ENCODE measurements around the gene MKRN3.

Gene MKRN3

DNA sequence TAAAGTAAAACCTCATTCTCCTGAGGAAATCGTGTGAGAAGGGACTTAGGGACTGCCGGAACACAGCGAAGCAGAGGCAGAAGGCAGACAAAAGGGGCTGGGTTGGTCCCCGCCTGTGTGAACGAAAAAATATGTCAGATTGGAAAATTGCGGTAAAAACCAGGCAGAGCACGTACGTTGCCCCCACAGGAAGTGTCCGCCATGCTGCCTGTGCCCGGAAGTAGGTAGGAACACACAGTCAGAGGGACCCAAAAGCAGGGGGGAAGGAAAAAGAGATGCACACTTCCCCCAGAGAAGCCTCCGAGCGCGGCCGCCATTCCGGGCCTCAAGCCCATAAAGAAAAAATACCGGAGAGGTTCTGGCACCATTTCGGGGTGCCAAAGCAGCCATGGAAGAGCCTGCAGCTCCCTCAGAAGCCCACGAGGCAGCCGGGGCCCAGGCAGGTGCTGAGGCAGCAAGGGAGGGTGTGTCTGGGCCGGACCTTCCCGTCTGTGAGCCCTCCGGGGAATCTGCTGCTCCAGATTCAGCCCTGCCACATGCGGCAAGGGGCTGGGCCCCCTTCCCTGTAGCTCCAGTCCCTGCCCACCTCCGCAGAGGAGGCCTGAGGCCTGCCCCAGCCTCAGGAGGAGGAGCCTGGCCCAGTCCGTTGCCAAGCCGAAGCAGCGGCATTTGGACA, at the start of gene MKRN3:
TSS of gene MKRN3 (plus strand) at position 280 of the 676 bp plus-strand sequence. CDS start at position 389, 109 bp downstream.
- peak; percentile 76 for DNase-seq

DNA sequence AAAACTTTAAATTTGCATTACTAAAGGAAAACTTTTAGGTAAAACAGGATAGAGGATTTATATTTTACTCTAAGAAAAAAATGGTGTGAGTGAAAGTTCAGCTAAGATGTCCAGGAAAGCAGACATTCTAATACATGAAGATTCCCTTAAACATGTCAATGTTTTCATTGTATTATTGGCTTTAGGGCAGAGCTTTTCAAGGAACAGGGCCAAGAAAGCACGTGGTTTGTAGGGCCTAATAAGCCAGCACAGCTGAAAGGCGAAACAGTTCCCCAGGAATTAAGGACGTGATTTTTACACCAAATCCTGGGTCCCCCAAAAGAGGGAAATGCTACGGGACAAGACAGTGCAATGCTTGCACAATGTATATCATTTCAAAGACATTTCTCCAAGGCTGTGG, 48.6 kb upstream of the MKRN3 start:
- DNase-seq, result no peak

DNA sequence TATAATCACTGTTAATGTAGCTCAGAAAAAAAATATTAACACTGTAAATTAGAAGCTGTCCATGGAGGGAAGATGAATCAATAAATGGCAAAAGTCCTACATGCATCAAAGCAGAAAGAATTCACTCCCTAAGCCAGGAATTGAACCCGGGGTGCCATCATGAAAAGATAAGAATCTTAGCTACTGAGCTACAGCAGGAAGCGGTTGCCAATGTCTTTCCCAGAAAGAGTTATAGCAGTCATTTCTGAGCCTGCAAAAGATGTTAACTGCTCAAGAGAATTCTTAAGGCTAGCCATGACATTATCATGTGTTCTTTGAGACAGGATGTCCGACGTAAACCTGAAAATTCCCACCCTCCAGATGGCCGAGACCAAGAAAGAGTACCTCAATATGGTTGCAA, 47.4 kb upstream of the MKRN3 start:
- no peak for DNase-seq

DNA sequence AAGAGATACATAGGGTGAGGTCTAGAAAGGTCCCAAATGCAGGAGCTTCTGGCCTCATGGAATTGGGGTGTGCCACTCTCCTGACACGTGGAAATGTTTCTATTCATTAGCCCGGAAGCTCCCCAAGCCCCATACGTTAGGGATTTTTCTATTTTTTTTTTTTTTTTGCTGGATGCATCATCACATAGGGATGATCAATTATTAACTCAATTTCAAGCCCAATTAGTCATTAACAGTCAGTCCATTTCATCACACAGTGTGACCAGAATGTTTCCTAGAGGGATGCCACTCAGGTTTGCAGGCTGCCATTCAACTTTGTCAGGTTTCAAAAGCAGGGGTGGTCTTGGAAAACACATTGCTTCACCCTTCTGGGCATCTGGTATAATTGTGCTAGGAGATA, 40.7 kb upstream of the MKRN3 start:
- DNase-seq, result no peak

DNA sequence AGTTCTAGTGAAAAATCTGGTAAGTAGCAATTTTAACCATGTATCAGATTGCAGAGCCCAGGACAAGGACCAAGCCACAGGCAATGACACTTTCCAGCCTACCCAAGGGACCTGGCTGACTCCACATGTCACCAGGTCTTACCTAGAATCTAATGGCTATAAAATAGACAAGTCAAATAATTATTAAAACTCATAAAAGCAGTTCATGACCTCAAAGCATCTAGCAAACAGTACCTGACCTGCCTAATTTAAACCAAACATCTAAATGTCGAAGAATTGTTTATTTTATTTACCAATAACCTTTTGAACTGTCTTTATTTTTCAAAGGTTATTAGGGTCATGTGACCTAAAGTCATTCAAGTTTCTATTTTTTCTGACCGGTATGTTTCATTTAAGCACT, 35.6 kb upstream of the MKRN3 start:
- DNase-seq, result no peak

DNA sequence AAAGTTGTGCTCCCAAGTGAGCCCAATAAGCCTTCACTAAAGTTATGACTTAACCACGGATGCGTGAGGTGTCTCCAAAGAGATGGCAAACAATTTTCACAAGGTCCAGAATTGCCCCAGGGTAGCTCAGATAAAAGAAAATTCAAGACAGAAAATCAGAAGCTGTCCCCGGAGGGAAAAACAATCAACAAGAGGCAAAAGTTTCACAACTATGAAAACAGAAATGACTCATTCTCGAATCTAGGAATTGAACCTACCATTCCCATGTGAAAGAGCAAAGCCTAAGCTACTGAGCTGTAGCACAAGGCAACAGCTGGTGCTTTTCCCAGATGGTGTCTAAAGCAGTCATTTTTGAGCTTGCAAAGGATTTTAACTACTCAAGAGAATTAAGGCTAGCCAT, 33.5 kb upstream of the MKRN3 start:
- peak; percentile 3 for DNase-seq

DNA sequence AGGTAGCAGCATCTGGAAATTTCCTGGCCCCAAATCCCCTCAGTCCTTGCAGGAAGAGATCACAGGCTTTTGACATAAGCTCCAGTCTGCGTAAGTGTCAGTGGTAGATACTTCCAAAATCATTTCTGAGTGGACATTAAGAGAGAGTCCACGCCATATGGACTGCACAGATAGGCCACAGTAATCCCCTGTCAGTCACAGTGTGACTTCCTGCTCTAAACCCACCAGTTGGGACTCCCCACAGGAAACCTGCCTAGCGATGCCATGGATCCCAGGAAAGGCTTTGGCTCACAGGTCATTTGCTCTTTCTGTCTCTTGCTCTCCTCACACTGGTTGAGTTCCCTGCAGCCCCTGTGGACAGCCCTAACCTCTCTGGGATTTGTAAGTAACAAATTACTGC, 28.8 kb upstream of the MKRN3 start:
- DNase-seq, result no peak

DNA sequence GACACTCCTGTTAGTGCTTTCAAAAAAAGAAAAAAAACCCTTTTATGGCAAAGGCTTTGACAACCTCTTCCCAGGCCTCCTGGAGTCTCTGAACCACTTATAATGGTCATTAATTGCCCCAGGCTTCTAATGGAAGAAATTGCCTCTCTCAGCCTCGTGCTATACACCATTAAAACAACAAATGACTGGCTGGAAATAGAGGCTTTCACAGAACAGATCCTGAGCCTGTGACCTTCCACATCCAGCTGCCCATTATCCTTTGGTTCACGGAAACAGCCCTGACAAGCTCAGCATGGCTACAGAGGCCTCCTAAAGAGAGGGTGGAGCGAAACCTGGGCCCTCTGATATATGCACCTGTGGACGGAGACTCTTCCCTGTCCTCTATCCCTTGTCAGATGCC, 26.8 kb upstream of the MKRN3 start:
- DNase-seq, result no peak

DNA sequence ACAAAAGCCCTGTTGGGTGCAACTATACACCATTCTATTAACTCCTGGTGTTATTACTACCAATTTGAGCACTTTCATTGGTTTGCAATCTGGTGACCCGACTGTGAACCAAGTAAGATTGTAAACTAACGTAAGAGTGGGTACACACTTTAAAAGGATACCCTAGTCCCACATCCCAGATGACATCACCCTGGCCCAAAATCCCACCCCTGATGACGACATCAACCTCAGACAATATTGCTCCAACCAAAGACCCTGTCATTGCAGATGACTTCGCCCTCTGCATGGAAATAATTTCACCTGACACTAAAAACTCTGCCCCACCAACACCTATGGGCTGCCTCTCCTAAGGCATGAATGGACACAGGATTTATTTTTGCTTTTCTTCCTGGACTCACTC, 25.6 kb upstream of the MKRN3 start:
- no peak for DNase-seq

DNA sequence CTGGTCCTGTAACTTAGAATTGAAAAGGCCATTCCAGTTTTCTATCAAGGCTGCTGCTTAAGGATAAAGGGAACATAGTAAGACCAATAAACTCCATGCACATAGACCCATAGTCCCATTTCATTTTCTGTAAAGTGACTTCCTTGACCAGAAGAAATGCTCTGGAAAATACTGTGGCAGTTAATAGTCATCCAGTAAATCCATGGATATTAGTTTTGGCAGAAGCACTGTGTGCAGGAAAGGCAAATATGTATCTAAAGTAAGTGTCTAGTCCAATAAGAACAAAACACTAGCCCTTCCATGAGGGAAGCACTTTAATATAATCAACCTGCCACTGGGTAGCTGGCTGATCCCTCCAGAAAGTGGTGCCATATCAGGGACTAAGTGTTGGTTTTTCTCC, 19.3 kb upstream of the MKRN3 start:
- no peak for DNase-seq

DNA sequence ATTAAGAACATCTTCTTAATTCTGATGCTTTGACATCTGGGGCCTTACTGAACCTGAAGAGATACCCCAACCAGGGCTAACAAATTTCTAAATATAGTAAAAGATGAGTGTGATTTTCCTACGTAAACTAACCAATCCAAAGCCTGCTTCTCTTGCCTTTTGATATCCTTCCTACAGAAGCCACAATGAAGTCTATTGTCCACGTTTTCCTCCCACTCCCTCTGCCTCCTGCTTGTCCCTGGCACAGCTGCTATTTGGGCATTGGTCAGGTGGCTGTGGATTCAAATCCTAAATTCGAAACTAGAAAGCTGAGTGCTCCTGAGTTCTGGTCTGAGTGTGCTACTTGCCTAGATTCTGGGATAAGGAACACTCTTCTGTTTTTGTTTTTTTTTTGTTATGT, 17.4 kb upstream of the MKRN3 start:
- no peak for DNase-seq

DNA sequence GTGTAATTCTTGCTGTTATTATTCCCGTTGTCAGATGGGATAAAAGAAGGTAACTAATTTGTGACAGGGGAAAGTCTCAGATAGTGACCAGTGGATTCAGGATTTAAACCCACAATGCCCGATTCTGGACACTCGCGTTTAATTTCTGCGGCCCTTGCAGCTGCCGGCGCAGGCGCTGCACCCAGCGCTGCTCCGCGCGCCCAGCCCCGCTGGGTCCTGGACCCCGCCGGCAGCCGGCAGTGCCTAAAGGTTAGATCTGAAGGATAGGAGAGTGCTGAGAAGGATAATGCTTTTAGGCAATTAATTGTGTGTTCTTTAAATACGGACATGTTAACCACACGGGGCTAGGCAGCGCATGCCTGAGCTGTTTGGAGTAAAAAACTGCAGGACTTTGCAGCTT, 3.6 kb upstream of the MKRN3 start:
- no peak for DNase-seq

DNA sequence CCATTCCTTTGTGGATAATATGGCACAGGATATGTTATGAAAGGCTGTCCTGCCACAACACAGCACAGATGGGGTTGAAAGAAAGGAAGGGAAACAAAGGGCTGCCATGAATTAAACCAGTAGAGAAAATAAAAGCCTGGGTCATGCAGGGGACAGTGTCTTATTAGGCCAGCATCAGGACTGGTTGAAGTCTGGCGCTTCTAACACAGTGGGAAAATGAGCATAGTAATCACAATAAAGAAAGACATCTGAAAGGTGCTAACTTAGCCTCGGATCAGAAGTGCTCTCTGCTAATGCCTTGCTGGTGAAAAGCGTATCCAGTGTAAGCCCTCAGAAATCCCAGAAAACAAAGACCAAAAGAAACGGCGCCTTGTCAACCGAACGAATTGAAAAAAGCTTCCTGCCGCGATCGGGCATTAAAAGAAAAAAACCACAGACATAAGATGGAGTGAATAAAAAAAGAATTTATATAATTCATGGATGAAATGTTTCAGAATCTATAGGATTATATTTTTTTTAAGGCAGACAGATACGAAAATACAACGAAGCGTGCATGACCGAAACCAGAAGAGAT, 566 bp upstream of the MKRN3 start:
- DNase-seq, result peak; percentile 36

DNA sequence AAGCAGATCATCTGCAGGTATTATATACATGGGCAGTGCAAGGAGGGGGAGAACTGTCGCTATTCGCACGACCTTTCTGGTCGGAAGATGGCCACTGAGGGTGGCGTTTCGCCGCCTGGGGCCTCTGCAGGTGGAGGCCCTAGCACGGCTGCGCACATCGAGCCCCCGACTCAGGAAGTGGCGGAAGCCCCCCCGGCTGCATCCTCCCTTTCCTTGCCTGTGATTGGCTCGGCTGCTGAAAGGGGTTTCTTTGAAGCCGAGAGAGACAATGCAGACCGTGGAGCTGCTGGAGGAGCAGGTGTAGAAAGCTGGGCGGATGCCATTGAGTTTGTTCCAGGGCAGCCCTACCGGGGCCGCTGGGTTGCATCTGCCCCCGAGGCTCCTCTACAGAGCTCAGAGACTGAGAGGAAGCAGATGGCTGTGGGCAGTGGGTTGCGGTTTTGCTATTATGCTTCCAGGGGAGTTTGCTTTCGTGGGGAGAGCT, 639 bp downstream of the MKRN3 start:
- peak; percentile 39 for DNase-seq

DNA sequence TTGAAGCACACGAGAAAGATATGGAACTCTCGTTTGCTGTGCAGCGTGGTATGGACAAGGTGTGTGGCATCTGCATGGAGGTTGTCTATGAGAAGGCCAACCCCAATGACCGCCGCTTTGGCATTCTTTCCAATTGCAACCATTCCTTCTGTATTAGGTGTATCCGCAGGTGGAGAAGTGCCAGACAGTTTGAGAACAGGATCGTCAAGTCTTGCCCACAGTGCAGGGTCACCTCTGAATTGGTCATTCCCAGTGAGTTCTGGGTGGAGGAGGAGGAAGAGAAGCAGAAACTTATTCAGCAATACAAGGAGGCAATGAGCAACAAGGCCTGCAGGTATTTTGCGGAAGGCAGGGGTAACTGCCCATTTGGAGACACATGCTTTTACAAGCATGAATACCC, 1.2 kb downstream of the MKRN3 start:
- no peak for DNase-seq

DNA sequence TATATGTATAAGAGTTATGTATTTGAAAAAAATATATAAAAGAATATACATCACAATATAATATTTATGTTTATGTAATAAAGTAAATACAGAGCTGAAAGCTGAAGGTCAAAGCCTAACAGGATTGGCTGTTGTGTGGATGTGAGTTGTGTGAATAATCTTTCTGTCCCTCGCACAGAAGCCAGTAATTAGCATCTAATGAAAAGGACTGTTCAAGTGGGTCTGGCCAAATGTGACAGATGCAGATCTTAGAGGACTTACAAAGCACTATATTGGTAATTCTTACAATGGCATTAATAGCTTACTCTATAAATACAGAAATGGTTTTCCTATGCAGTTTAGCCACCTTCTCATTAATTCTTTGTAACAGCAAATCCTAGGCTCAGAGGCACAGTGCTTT, 2.4 kb downstream of the MKRN3 start:
- no peak for DNase-seq

DNA sequence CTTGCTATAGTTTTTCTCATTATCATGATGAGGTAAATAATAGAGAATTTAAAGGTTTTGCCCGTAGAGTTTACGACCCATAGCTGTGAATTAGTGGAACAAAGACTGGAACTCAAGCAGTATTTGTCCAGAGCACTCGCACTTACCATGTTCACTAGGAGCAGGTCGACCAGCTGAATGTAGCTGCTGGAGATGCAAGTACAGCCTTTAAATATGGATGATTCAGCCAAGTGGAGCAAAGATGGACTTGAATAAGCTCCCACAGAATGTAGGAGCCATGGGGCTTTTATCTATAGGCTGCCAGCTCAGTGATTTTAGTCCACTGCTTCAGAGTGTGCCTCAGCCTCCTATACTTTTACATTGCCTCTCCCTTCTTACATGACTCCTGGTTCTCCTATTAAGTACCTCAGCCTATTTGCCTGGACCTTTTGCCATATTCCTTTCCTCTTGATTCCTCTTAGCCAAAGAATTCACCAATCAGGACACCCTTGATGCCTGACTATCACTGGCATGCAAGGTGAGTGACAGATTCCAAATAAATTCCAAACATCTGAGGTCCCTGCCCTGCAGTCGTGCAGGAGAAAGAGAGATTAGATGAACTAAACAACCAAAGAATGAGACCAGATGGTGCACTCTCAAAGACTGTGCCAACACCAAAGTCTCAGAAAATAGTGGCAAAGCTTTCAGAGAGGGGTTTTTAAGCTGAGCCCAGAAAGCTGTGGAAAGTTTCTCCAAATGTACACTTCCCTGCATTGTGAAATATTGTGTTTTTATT, 3.9 kb downstream of the MKRN3 start:
- DNase-seq, result no peak

DNA sequence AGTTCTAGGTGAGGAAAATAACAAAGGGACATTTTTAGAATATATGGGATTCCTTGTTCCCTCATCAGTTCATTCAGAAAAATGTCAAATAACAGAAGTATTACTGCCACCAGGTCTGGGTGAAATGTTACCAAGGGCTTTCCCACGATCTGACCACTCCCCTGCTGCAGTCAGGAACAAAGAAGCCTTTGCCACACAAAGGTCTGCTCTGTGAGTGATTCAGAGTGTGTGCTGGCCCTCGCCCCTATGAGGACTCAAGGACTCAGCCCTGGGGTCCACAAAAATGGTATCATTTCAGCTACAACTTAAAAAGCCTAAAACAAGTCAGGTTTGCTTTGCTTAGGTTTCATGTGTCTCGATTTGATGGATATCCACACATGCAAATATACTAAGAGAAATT, 5.0 kb downstream of the MKRN3 start:
- DNase-seq, result no peak

DNA sequence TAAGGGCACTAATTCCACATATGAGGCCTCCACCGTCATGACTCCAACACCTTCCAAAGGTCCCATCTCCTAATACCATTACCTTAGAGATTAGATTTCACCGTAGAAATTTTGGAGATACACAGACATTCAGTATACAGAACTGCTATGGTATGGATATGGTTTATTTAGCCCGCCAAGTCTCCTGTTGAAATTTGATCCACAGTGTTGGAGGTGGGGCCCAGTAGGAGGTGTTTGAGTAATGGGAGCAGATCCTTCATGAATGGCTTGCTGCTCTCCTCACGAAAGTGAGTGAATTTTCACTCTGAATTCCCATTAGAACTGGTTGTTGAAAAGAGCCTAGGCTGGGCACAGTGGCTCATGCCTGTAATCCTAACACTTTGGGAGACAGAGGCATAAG, 7.4 kb downstream of the MKRN3 start:
- no peak for DNase-seq

DNA sequence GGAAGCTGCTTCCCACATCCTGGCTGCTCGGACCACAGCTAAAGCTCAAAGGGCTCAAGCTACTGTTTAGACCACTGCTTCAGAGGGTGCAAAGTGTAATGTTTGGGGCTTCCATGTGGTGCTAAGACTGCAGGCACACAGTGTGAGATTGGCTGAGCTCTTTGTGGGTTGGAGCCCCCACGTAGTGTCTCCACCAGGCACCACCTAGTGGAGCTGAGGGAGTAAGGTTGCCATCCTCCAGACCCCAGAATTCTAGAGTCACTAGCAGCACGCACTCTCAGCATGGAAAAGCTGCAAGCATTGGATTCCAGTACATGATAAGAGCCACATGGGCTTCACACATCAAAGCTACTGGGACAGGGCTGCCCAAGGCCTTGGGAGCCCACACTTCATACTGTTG, 9.3 kb downstream of the MKRN3 start:
- no peak for DNase-seq

DNA sequence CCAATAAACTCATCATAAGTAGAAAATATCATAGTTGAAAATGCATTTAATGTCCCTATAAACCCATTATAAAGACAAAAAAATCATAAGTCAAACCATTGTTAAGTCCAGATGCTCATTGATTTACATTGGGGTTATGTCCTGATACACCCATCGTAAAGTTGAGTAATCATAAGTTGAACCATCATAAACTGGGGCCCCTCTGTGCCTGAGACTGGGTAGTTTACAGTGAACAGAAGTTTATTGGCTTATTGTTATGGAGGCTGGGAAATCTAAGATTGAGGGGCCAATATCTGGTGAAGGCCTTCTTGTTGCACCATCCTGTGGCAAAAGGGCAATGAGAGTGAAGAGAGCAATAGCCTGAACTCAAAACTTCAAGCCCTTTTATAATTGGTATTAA, 10.6 kb downstream of the MKRN3 start:
- DNase-seq, result no peak

DNA sequence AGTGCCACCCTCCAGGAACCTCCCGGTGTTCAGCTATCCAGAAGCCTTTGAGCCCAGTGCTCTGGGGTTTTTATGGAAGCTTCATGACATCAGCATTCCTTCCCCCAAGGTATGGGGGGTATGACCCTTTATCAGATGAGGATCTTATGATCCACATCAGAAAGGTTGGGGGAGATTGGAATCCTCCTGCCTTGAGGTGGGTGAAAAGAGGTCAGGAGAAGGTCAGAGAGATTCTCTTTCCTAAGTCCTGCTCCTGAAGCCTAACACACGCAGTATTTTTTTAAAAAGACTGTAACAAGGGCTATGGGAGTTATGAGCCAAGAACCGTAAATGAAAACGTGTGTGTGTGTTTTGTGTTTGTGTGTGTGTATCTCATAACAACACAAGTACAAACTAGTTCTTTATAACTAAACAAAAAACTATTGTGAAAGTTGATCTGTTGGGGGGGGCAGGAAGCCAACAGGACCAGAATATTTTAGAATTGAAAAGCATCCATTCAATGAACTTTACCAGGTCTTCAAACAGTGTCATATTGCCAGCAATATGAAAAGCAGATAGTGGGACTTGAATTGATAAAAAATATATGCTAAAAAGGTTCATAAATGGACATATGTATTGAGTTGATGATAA, 13.2 kb downstream of the MKRN3 start:
- DNase-seq, result no peak

DNA sequence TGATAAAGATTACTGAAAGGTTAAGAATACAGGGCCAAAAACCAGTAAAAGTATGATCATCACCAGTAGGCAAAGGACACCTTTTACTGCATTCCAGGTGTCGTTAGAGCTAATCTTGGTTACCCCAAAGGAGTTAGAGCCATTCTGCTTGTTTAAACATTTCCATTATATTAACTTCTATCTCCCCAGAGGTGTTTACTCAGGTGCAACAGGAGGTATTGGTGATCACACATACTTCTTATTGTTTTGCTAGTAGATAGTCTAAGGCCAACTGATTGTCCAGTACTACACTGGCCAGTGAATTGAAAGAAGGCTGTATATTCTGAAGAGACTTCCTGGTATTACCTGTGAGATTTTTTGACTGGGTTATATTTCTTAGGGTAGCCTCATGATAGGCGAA, 22.8 kb downstream of the MKRN3 start:
- DNase-seq, result no peak

DNA sequence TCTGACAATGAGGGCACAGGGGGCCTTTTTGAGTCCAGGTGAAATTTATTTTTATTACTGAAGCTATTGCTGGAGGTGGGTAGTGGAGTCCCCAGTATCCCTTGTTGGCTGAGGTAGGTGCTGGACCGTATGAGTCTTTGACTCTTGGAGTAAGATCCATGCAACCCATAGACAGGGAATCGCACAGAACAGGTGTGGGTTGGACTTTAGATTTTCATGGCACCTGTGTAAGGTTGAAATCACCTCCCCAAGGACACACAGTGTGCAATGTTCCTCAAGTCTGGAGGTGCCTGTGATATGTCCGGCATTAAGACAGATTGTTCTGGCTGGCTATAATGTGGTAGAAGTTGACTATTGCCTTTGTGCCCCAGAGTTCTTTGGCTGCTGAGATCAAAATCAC, 23.5 kb downstream of the MKRN3 start:
- no peak for DNase-seq
